ENCODE measurements around the gene CYP2E1. TPM values are rescaled to one million over a fixed set of nuclear protein-coding genes. Genes with fewer than 3 reads are reported as not detected.
"Not testable (repeated sequence)": the region's sequence is repeated elsewhere in the genome, so short reads cannot be mapped to it uniquely, and the experiment has no call there.

The CYP2E1 gene
- polyA plus RNA-seq, 1 experiment = 1.3 TPM

- H3K9me3 ChIP-seq (ENCODE audit: control insufficient read depth, insufficient read depth, low read length); H3K27ac ChIP-seq (ENCODE audit: low read depth, low read length); DNase-seq (ENCODE audit: low read depth, low spot score); H3K27me3 ChIP-seq (ENCODE audit: control insufficient read depth, insufficient read depth, low read length); H3K4me3 ChIP-seq (ENCODE audit: low read depth, low read length); CTCF ChIA-PET; POLR2A ChIA-PET: not testable (repeated sequence)
Observed at GRCh38 chr10:133577037-133577436, 49.9 kb downstream of the CYP2E1 start.

Other genes with a start within 250 kb of the CYP2E1 start
- 40.0 and 45.1 TPM in 2 replicates for gene TUBGCP2, start 218.5 kb upstream of the CYP2E1 start, polyA plus RNA-seq (2011; rRNA removed)
- 21.6 and 31.3 TPM in 2 replicates for gene ZNF511, start 218.4 kb upstream of the CYP2E1 start, polyA plus RNA-seq (2011; rRNA removed)
- 0.16 and 0.41 TPM in 2 replicates for gene CALY, start 190.5 kb upstream of the CYP2E1 start, polyA plus RNA-seq (2011; rRNA removed)
- not detected in 2 replicates for gene PRAP1, start 180.0 kb upstream of the CYP2E1 start, polyA plus RNA-seq (2011; rRNA removed)
- 17.8 and 24.3 TPM in 2 replicates for gene FUOM, start 169.3 kb upstream of the CYP2E1 start, polyA plus RNA-seq (2011; rRNA removed)
- 56.6 and 60.9 TPM in 2 replicates for gene ECHS1, start 154.0 kb upstream of the CYP2E1 start, polyA plus RNA-seq (2011; rRNA removed)
- 3.0 and 3.1 TPM in 2 replicates for gene PAOX, start 148.1 kb upstream of the CYP2E1 start, polyA plus RNA-seq (2011; rRNA removed)
- 36.1 and 40.2 TPM in 2 replicates for gene MTG1, start 133.2 kb upstream of the CYP2E1 start, polyA plus RNA-seq (2011; rRNA removed)
- 1.1 and 1.2 TPM in 2 replicates for gene SPRN, start 102.7 kb upstream of the CYP2E1 start, polyA plus RNA-seq (2011; rRNA removed)
- gene SCART1, start 73.4 kb upstream of the CYP2E1 start, polyA plus RNA-seq (2011; rRNA removed) = 0.67 and 0.96 TPM in 2 replicates
- not detected in 2 replicates for gene SYCE1, start 38.2 kb downstream of the CYP2E1 start, polyA plus RNA-seq (2011; rRNA removed)
- not detected in 2 replicates for gene FRG2B, start 99.4 kb downstream of the CYP2E1 start, polyA plus RNA-seq (2011; rRNA removed)